Esophagus muscularis mucosa (tissue), 4 donors: ENCODE measurements around the gene INO80D. TPM values are rescaled to one million over a fixed set of nuclear protein-coding genes. Genes with fewer than 3 reads are reported as not detected.
"Not testable (repeated sequence)": the region's sequence is repeated elsewhere in the genome, so short reads cannot be mapped to it uniquely, and the experiment has no call there.

ENCODE experiments used
- DNase-seq: peaks from one replicate; pipeline ENCODE4 v3.0.0-alpha.2; 2017; ENCODE audit errors: extremely low spot score
- H3K27ac ChIP-seq, 4 donors: fragments of 200-600 bp; sonication (generic); replicated peaks in 1 of 4; 1 replicate in 3 of 4; 2 replicates in 1 of 4; pipeline ENCODE4 v1.5.1; 2016 to 2019; ENCODE audit warnings: mild to moderate bottlenecking in 1 of 4
- H3K27me3 ChIP-seq, 4 donors: fragments of 200-600 bp; sonication (generic); one replicate each; pipeline versions ENCODE4 v1.5.1 to v1.6.0; 2016 to 2019
- H3K36me3 ChIP-seq, 4 donors: fragments of 200-600 bp; sonication (generic); one replicate each; pipeline ENCODE4 v1.5.1; 2016 to 2019
- H3K4me1 ChIP-seq, 4 donors: fragments of 200-600 bp; sonication (generic); one replicate each; pipeline ENCODE4 v1.5.1; 2016 to 2019
- H3K4me3 ChIP-seq, 4 donors: fragments of 200-600 bp; sonication (generic); 1 replicate in 2 of 4; 2 replicates in 2 of 4; pipeline ENCODE4 v1.5.1; 2016 to 2019; ENCODE audit warnings: mild to moderate bottlenecking in 4 of 4, moderate library complexity in 1 of 4
- H3K9me3 ChIP-seq, 4 donors: fragments of 200-600 bp; sonication (generic); 1 replicate in 3 of 4; 2 replicates in 1 of 4; pipeline ENCODE4 v1.5.1; 2016 to 2019
- CTCF ChIP-seq, 3 experiments: fragments of 200-600 bp in 2 of 3; fragments of 450-650 bp in 1 of 3; sonication (generic) in 2 of 3; IDR thresholded peaks; one replicate each; pipeline ENCODE4 v1.5.1; 2017 to 2019; ENCODE audit warnings: antibody characterized with exemption in 3 of 3, mild to moderate bottlenecking in 2 of 3, moderate library complexity in 1 of 3
- EP300 ChIP-seq: sonication (generic); formaldehyde crosslinking; IDR thresholded peaks from one replicate; pipeline ENCODE4 v1.6.1; 2017; ENCODE audit warnings: antibody characterized with exemption
- POLR2A ChIP-seq: fragments of 450-650 bp; IDR thresholded peaks from one replicate; pipeline ENCODE4 v1.6.1; 2017; ENCODE audit warnings: antibody characterized with exemption, moderate library complexity, mild to moderate bottlenecking, low read depth
- POLR2AphosphoS5 ChIP-seq, 2 donors: sonication (generic); formaldehyde crosslinking; IDR thresholded peaks; one replicate each; pipeline ENCODE4 v1.6.1; 2017; ENCODE audit warnings: antibody characterized with exemption in 2 of 2
- WGBS: methylation state at CpG from one replicate; pipeline ENCODE4 v1.1.5; 2018; 5-methylcytosine and 5-hydroxymethylcytosine counted together
- intact Hi-C: fragments of 100-400 bp; cut with DNase I; formaldehyde crosslinking; loops from one replicate; pipeline ENCODE4 v1.15.1; 2023
- total RNA-seq, 4 donors: library from RNA; depleted of rRNA; stranded (reverse); fragments of >200 nt; gene quantifications; one replicate each; pipeline versions ENCODE4 v1.1.0 to v1.2.1, GENCODE V29; 2016

The INO80D gene
- total RNA-seq, 4 donors from 2014 or later, result 11.1 to 19.9 (median 16.2) TPM

GRCh38 chr2:206054952-206055351, 31.0 kb downstream of the INO80D start:
- Histone ChIP-seq H3K9me3 (no peaks in the 10 kb centered on the region), H3K4me1 (peaks cover 0 to 12% (median 0%) of the 10 kb centered on the region in 4 donors), H3K27ac (no peak overlapping the region), H3K27me3 (no peaks in the 10 kb centered on the region), H3K4me3 (no peak overlapping the region), H3K36me3 (peaks cover 11 to 69% (median 36%) of the 10 kb centered on the region in 4 donors)
- TF ChIP-seq POLR2AphosphoS5 (IDR thresholded peaks at IDR 0.05) (no peak), EP300 (no peak), CTCF (IDR thresholded peaks at IDR 0.05) (no peak), POLR2A (no peak)
- WGBS, result 75% methylated on average over 3 of the region's 3 CpGs
- intact Hi-C loops, result no loop called here
- DNase-seq, result no peak

- TF ChIP-seq POLR2AphosphoS5 (IDR thresholded peaks at IDR 0.05) (no peak), EP300 (no peak), POLR2A (no peak), CTCF (IDR thresholded peaks at IDR 0.05) (no peak)
Observed at GRCh38 chr2:206051912-206052311, 34.1 kb downstream of the INO80D start.

DNA sequence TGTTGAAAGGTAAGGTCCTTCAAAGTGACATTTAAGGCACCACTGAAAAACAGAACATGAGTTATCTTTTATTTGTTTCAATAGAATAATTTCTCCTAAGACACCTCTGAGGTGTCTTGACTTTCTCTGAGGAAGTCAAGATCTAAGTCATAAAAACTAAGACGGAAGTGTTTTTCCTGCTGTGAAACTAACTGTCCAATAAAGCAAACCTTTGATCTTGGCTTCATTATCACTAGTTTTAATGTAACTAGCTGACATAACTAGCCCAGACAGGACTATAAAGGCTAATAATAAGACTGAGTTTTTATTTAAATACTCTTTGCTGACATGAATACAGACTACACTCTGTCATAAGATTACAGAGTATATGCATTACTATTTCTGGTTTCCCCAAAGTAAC, 36.6 kb downstream of the INO80D start:
- H3K4me3 ChIP-seq, result no peak overlapping the region
- intact Hi-C loops, result no loop called here
- H3K27me3 ChIP-seq, result no peaks in the 10 kb centered on the region
- H3K9me3 ChIP-seq, result no peaks in the 10 kb centered on the region
- H3K36me3 ChIP-seq, result peaks cover 6 to 44% (median 27%) of the 10 kb centered on the region in 4 donors
- H3K4me1 ChIP-seq, result no peaks in the 10 kb centered on the region
- WGBS, result 77% methylated on average over 1 of the region's 1 CpG
- TF ChIP-seq POLR2AphosphoS5 (IDR thresholded peaks at IDR 0.05) (no peak), EP300 (no peak), CTCF (IDR thresholded peaks at IDR 0.05) (no peak), POLR2A (no peak)
- no peak for DNase-seq
- H3K27ac ChIP-seq, result no peak overlapping the region

More at GRCh38 chr2:206051912-206052311, 34.1 kb downstream of the INO80D start:
- intact Hi-C loops, result no loop called here
- peaks cover 11 to 44% (median 26%) of the 10 kb centered on the region in 4 donors for H3K36me3 ChIP-seq
- no peak overlapping the region for H3K27ac ChIP-seq
- DNase-seq, result no peak
- H3K4me1 ChIP-seq, result peaks cover 0 to 12% (median 0%) of the 10 kb centered on the region in 4 donors
- 94% methylated on average over 6 of the region's 6 CpGs for WGBS
- H3K9me3 ChIP-seq, result no peaks in the 10 kb centered on the region
- H3K27me3 ChIP-seq, result no peaks in the 10 kb centered on the region
- no peak overlapping the region for H3K4me3 ChIP-seq

DNA sequence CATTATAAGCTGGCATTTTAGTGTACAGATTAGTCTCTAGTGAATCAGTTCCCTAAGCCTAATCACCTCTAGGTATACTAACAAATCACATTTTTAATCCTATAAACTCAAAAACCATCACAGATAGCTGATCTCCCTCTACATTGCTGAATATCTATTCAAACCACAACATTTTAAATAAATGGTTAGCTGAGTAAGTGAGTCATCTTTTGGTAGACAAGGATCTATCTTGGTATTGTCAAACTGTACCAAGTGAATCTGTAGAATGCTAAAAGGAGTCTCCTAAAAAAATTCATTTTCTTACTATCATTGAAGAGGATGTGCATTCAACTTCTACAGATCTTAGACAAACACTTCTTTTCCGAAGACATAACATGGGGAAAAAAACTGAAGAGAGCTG, 40.7 kb downstream of the INO80D start:
- no peaks in the 10 kb centered on the region for H3K27me3 ChIP-seq
- TF ChIP-seq POLR2A (no peak), POLR2AphosphoS5 (IDR thresholded peaks at IDR 0.05) (no peak), CTCF (IDR thresholded peaks at IDR 0.05) (no peak), EP300 (no peak)
- no peak overlapping the region for H3K27ac ChIP-seq
- H3K36me3 ChIP-seq, result peaks cover 12 to 55% (median 37%) of the 10 kb centered on the region in 4 donors
- H3K9me3 ChIP-seq, result no peaks in the 10 kb centered on the region
- no peaks in the 10 kb centered on the region for H3K4me1 ChIP-seq
- no peak overlapping the region for H3K4me3 ChIP-seq
- 100% methylated on average over 1 of the region's 1 CpG for WGBS
- no peak for DNase-seq
- intact Hi-C loops, result no loop called here

DNA sequence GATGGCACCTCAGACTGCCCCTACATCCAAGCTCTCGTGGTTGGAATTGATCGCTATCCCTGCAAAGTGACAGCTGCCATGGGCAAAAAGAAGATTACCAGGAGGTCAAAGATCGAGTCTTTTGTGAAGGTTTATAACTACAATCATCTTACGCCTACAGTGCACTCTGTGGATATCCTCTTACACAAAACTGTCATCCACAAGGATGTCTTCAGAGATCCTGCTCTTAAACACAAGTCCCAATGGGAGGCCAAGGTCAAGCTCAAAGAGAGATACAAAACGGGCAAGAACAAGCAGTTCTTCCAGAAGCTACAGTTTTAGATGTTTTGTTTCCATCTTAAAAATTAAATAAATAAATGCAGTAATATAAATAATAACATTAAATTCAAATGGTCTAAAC, 45.4 kb downstream of the INO80D start:
- Histone ChIP-seq H3K27me3 (no peaks in the 10 kb centered on the region), H3K4me1 (no peaks in the 10 kb centered on the region), H3K27ac (no peak overlapping the region), H3K4me3 (no peak overlapping the region), H3K9me3 (no peaks in the 10 kb centered on the region), H3K36me3 (peaks cover 7 to 72% (median 28%) of the 10 kb centered on the region in 4 donors)
- no peak for TF ChIP-seq POLR2A
- no peak for DNase-seq
- 90% methylated on average over 5 of the region's 5 CpGs for WGBS
- intact Hi-C loops, result no loop called here

GRCh38 chr2:206035393-206035792, 50.6 kb downstream of the INO80D start:
- Histone ChIP-seq H3K4me1 (peaks cover 0 to 16% (median 0%) of the 10 kb centered on the region in 4 donors), H3K36me3 (peaks cover 8 to 49% (median 23%) of the 10 kb centered on the region in 4 donors)
- H3K9me3 ChIP-seq, H3K4me3 ChIP-seq, H3K27me3 ChIP-seq, DNase-seq, H3K27ac ChIP-seq, intact Hi-C loops: not testable (repeated sequence)
- WGBS, result 91% methylated on average over 3 of the region's 3 CpGs

- H3K9me3 ChIP-seq, H3K27me3 ChIP-seq, H3K27ac ChIP-seq, intact Hi-C loops, H3K4me3 ChIP-seq, DNase-seq: not testable (repeated sequence)
- H3K4me1 ChIP-seq, result peaks cover 0 to 16% (median 0%) of the 10 kb centered on the region in 4 donors
- 100% methylated on average over 1 of the region's 1 CpG for WGBS
- H3K36me3 ChIP-seq, result peaks cover 5 to 46% (median 18%) of the 10 kb centered on the region in 4 donors
Observed at GRCh38 chr2:206033452-206033851, 52.5 kb downstream of the INO80D start.
